HepG2 (cell line): Measurements from ENCODE around the gene TCF7L2. TPM values are rescaled to one million over a fixed set of nuclear protein-coding genes. Genes with fewer than 3 reads are reported as not detected.
A peak's percentile ranks its signal among the peaks of the same experiment; 100 is the strongest.

Experiments
- CEBPG ChIP-seq: IDR thresholded peaks from 2 replicates; pipeline ENCODE4 v1.6.1; 2016
- DPF2 ChIP-seq: sonication (generic); formaldehyde crosslinking; IDR thresholded peaks from 2 replicates; pipeline ENCODE4 v1.4.0; 2020; ENCODE audit warnings: mild to moderate bottlenecking, low read depth, missing genetic modification reagents, borderline replicate concordance
- FOXK2 ChIP-seq: fragments of 450-650 bp; IDR thresholded peaks from 2 replicates; pipeline ENCODE4 v1.6.1; 2016
- HOMEZ ChIP-seq: IDR thresholded peaks from 2 replicates; pipeline ENCODE4 v1.6.1; 2016; ENCODE audit warnings: low read depth
- KDM2A ChIP-seq: sonication (generic); formaldehyde crosslinking; IDR thresholded peaks from 2 replicates; pipeline ENCODE4 v1.4.0; 2020; ENCODE audit warnings: low read depth, missing genetic modification reagents, borderline replicate concordance
- MAFK ChIP-seq, 2 experiments: IDR thresholded peaks in 1 of 2; conservative IDR thresholded peaks in 1 of 2; 2 replicates each; pipeline ENCODE4 v1.6.1; 2011; ENCODE audit warnings: improper control_type of control experiment in 2 of 2, low read length in 2 of 2
- PBX3 ChIP-seq: sonication (generic); formaldehyde crosslinking; IDR thresholded peaks from 2 replicates; pipeline ENCODE4 v1.8.1; 2023; ENCODE audit warnings: missing genetic modification reagents, inconsistent platforms, borderline replicate concordance
- RNF2 ChIP-seq: fragments of 450-650 bp; conservative IDR thresholded peaks from 2 replicates; pipeline ENCODE4 v1.6.1; 2016; ENCODE audit warnings: low read depth
- RXRA ChIP-seq: sonication (generic); formaldehyde crosslinking; IDR thresholded peaks from 2 replicates; pipeline ENCODE4 v1.5.1; 2020; ENCODE audit warnings: missing genetic modification reagents
- SP140L ChIP-seq: sonication (generic); formaldehyde crosslinking; IDR thresholded peaks from 2 replicates; pipeline ENCODE4 v1.4.0; 2020; ENCODE audit warnings: missing genetic modification reagents, borderline replicate concordance
- SUZ12 ChIP-seq: fragments of 150-350 bp; IDR thresholded peaks from 2 replicates; pipeline ENCODE4 v1.6.1; 2014; ENCODE audit warnings: low read depth, low read length
- YEATS2 ChIP-seq: sonication (generic); formaldehyde crosslinking; IDR thresholded peaks from 2 replicates; pipeline ENCODE4 v1.4.0; 2020; ENCODE audit warnings: missing genetic modification reagents, borderline replicate concordance
- ZBTB7A ChIP-seq: sonication (generic); formaldehyde crosslinking; IDR thresholded peaks from 2 replicates; pipeline ENCODE4 v1.8.0; 2022; ENCODE audit warnings: mild to moderate bottlenecking, missing genetic modification reagents
- ZNF275 ChIP-seq: sonication (generic); formaldehyde crosslinking; IDR thresholded peaks from 2 replicates; pipeline ENCODE4 v1.8.0; 2022; ENCODE audit warnings: missing genetic modification reagents, mild to moderate bottlenecking, inconsistent platforms, borderline replicate concordance
- ZNF335 ChIP-seq: sonication (generic); formaldehyde crosslinking; IDR thresholded peaks from 2 replicates; pipeline ENCODE4 v1.4.0; 2020; ENCODE audit warnings: missing genetic modification reagents
- ZNF460 ChIP-seq: sonication (generic); formaldehyde crosslinking; IDR thresholded peaks from 2 replicates; pipeline ENCODE4 v1.5.1; 2020; ENCODE audit warnings: missing genetic modification reagents, mild to moderate bottlenecking, borderline replicate concordance
- ZNF572 ChIP-seq: sonication (generic); formaldehyde crosslinking; IDR thresholded peaks from 2 replicates; pipeline ENCODE4 v1.5.1; 2020; ENCODE audit warnings: mild to moderate bottlenecking, missing genetic modification reagents
- ZNF614 ChIP-seq: IDR thresholded peaks from 2 replicates; pipeline ENCODE4 v1.6.1; 2018; ENCODE audit warnings: missing biosample characterization, missing genetic modification reagents, inconsistent platforms, borderline replicate concordance
- ZNF713 ChIP-seq: sonication (generic); formaldehyde crosslinking; IDR thresholded peaks from 2 replicates; pipeline ENCODE4 v1.4.0; 2020; ENCODE audit warnings: mild to moderate bottlenecking, missing genetic modification reagents
- ZNF777 ChIP-seq: sonication (generic); formaldehyde crosslinking; IDR thresholded peaks from 2 replicates; pipeline ENCODE4 v1.4.0; 2020; ENCODE audit warnings: missing genetic modification reagents
- ZNF883 ChIP-seq: sonication (generic); formaldehyde crosslinking; IDR thresholded peaks from 2 replicates; pipeline ENCODE4 v1.5.1; 2020; ENCODE audit warnings: mild to moderate bottlenecking, missing genetic modification reagents; ENCODE audit errors: not compliant biosample characterization
- polyA plus RNA-seq, 8 experiments: library from polyadenylated mRNA; depleted of rRNA in 3 of 8; stranded (reverse) in 7 of 8; unstranded in 1 of 8; fragments of >200 nt; fragmentation: Illumina TruSeq in 4 of 8; extraction: Trizol in 4 of 8; gene quantifications; 2 replicates each; pipeline versions ENCODE4 v1.2.1 to v1.2.3, GENCODE V29; 2011 to 2016; ENCODE audit warnings: low read depth in 4 of 8, missing spikeins in 1 of 8, mixed read lengths in 1 of 8; ENCODE audit not compliant: insufficient read depth in 1 of 8
- total RNA-seq, 5 experiments: library from RNA; depleted of rRNA; stranded (reverse); fragments of >200 nt; fragmentation: Illumina TruSeq; extraction: Trizol; gene quantifications; 2 replicates each; pipeline ENCODE4 v1.2.3, GENCODE V29; 2016; ENCODE audit warnings: low read depth in 1 of 5
- TF ChIP-seq, protein P1 (sequence below): sonication (generic); formaldehyde crosslinking; IDR thresholded peaks from 2 replicates; pipeline ENCODE4 v1.4.0; 2020; ENCODE audit warnings: missing genetic modification reagents, borderline replicate concordance

TCF7L2 gene
- total and polyA plus RNA-seq, 2 of the 13 experiments (the other 11 are each of a cell fraction or from before 2014, with no cell fraction given) = 3.9 to 13.7 TPM

- TF ChIP-seq ZNF713 (CRISPR knock-in tag) (no peak), ZNF572 (0 out of 2 replicates have a peak, but pooled peaks have one; percentile 48), KDM2A (peak; percentile 53; the same call in 1 of the 2 replicates), SUZ12 (no peak), MAFK (conservative IDR thresholded peaks at IDR 0.05 in 1 of 2, IDR thresholded peaks at IDR 0.05 in 1 of 2; ENCODE audit: low read length in 2 of 2) (0 out of 4 replicates have a peak, but pooled peaks of 1 of the 2 experiments have one; percentile 16), CEBPG (CRISPR knock-in tag) (no peak; the same call in 1 of the 2 replicates), ZNF777 (no peak), SP140L (no peak), RXRA (peak; percentile 93), PBX3 (CRISPR knock-in tag) (no peak), FOXK2 (no peak), ZNF335 (CRISPR knock-in tag) (0 out of 2 replicates have a peak, but pooled peaks have one; percentile 41), ZNF614 (CRISPR knock-in tag) (peak; percentile 49; the same call in 1 of the 2 replicates), YEATS2 (CRISPR knock-in tag) (no peak; the same call in 1 of the 2 replicates), ZNF883 (peak; percentile 26), DPF2 (CRISPR knock-in tag) (peak; percentile 70; the same call in 1 of the 2 replicates), ZNF275 (CRISPR knock-in tag) (no peak), HOMEZ (peak; percentile 66; the same call in 1 of the 2 replicates), ZNF460 (CRISPR knock-in tag) (no peak), RNF2 (no peak), ZBTB7A (CRISPR knock-in tag) (no peak)
- TF ChIP-seq, protein P1, sequence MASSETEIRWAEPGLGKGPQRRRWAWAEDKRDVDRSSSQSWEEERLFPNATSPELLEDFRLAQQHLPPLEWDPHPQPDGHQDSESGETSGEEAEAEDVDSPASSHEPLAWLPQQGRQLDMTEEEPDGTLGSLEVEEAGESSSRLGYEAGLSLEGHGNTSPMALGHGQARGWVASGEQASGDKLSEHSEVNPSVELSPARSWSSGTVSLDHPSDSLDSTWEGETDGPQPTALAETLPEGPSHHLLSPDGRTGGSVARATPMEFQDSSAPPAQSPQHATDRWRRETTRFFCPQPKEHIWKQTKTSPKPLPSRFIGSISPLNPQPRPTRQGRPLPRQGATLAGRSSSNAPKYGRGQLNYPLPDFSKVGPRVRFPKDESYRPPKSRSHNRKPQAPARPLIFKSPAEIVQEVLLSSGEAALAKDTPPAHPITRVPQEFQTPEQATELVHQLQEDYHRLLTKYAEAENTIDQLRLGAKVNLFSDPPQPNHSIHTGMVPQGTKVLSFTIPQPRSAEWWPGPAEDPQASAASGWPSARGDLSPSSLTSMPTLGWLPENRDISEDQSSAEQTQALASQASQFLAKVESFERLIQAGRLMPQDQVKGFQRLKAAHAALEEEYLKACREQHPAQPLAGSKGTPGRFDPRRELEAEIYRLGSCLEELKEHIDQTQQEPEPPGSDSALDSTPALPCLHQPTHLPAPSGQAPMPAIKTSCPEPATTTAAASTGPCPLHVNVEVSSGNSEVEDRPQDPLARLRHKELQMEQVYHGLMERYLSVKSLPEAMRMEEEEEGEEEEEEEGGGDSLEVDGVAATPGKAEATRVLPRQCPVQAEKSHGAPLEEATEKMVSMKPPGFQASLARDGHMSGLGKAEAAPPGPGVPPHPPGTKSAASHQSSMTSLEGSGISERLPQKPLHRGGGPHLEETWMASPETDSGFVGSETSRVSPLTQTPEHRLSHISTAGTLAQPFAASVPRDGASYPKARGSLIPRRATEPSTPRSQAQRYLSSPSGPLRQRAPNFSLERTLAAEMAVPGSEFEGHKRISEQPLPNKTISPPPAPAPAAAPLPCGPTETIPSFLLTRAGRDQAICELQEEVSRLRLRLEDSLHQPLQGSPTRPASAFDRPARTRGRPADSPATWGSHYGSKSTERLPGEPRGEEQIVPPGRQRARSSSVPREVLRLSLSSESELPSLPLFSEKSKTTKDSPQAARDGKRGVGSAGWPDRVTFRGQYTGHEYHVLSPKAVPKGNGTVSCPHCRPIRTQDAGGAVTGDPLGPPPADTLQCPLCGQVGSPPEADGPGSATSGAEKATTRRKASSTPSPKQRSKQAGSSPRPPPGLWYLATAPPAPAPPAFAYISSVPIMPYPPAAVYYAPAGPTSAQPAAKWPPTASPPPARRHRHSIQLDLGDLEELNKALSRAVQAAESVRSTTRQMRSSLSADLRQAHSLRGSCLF (CRISPR knock-in tag) = no peak
Measured at GRCh38 chr10:113073549-113074189, 123.6 kb downstream of the TCF7L2 start (continued).
